Femur (tissue), 1 donor: ENCODE measurements around the gene HERC2.
"Not testable (repeated sequence)": the region's sequence is repeated elsewhere in the genome, so short reads cannot be mapped to it uniquely, and the experiment has no call there.

Experiments used
- DNase-seq: peaks from one replicate; pipeline ENCODE4 v3.0.0-alpha.2; 2017

HERC2 gene

GRCh38 chr15:28219116-28219515 is 102.9 kb downstream of the HERC2 start:
- DNase-seq, result no peak

- DNase-seq, result not testable (repeated sequence)
These were observed 104.9 kb downstream of the HERC2 start for GRCh38 chr15:28216946-28217546.

GRCh38 chr15:28215521-28215920 is 106.5 kb downstream of the HERC2 start:
- not testable (repeated sequence) for DNase-seq

GRCh38 chr15:28214006-28214790 is 107.8 kb downstream of the HERC2 start:
- DNase-seq, result not testable (repeated sequence)

- not testable (repeated sequence) for DNase-seq
These were observed 108.6 kb downstream of the HERC2 start for GRCh38 chr15:28213393-28213792.

GRCh38 chr15:28208583-28208982 is 113.4 kb downstream of the HERC2 start:
- no peak for DNase-seq

- DNase-seq, result not testable (repeated sequence)
These were observed 116.3 kb downstream of the HERC2 start for GRCh38 chr15:28205640-28206039.

GRCh38 chr15:28203055-28203828 is 118.7 kb downstream of the HERC2 start:
- not testable (repeated sequence) for DNase-seq

- not testable (repeated sequence) for DNase-seq
These were observed 119.9 kb downstream of the HERC2 start for GRCh38 chr15:28202124-28202523.

- DNase-seq, result not testable (repeated sequence)
These were observed 123.8 kb downstream of the HERC2 start for GRCh38 chr15:28198215-28198614.

GRCh38 chr15:28197694-28198093 is 124.3 kb downstream of the HERC2 start:
- not testable (repeated sequence) for DNase-seq

- DNase-seq, result not testable (repeated sequence)
These were observed 125.4 kb downstream of the HERC2 start for GRCh38 chr15:28196581-28196980.

- DNase-seq, result no peak
These were observed 129.2 kb downstream of the HERC2 start for GRCh38 chr15:28192772-28193171.

- peak; percentile 80 for DNase-seq
These were observed 130.1 kb downstream of the HERC2 start for GRCh38 chr15:28191832-28192231.

- no peak for DNase-seq
These were observed 131.4 kb downstream of the HERC2 start for GRCh38 chr15:28190391-28191174.

GRCh38 chr15:28185148-28185895 is 136.7 kb downstream of the HERC2 start:
- DNase-seq, result no peak

GRCh38 chr15:28184166-28184565 is 137.8 kb downstream of the HERC2 start:
- no peak for DNase-seq

GRCh38 chr15:28182731-28183130 is 139.2 kb downstream of the HERC2 start:
- DNase-seq, result no peak

- no peak for DNase-seq
These were observed 139.8 kb downstream of the HERC2 start for GRCh38 chr15:28182216-28182615.

- no peak for DNase-seq
These were observed 140.6 kb downstream of the HERC2 start for GRCh38 chr15:28181366-28181765.

- no peak for DNase-seq
These were observed 142.7 kb downstream of the HERC2 start for GRCh38 chr15:28179270-28179669.

GRCh38 chr15:28178727-28179126 is 143.3 kb downstream of the HERC2 start:
- no peak for DNase-seq
